GM23338 (cell line): ENCODE results near the gene TBC1D5. TPM values are rescaled to one million over a fixed set of nuclear protein-coding genes. Genes with fewer than 3 reads are reported as not detected.

Experiments used
- ATAC-seq: fragments of 200-7000 bp; cut with Tn5 transposase; 3 replicates; pipeline ENCODE4 v1.9.1; 2020
- DNase-seq: peaks from one replicate; pipeline ENCODE4 v3.0.0-alpha.2; 2015; ENCODE audit warnings: low spot score
- H2AFZ ChIP-seq: fragments of 200-600 bp; sonication (generic); 2 replicates; pipeline ENCODE4 v1.8.0; 2016; ENCODE audit warnings: antibody characterized with exemption, mild to moderate bottlenecking, moderate library complexity
- H3F3A ChIP-seq: fragments of 200-600 bp; sonication (generic); replicated peaks from 2 replicates; pipeline ENCODE4 v1.8.0; 2017; ENCODE audit warnings: antibody characterized with exemption, mixed run types, low read depth
- H3K27ac ChIP-seq: fragments of 200-600 bp; sonication (generic); 2 replicates; pipeline ENCODE4 v1.6.1; 2016; ENCODE audit warnings: low read depth
- H3K27me3 ChIP-seq: fragments of 200-600 bp; sonication (generic); 2 replicates; pipeline ENCODE4 v1.8.0; 2016; ENCODE audit warnings: mild to moderate bottlenecking, mixed run types, moderate library complexity; ENCODE audit not compliant: insufficient read depth
- H3K36me3 ChIP-seq: fragments of 200-600 bp; sonication (generic); 2 replicates; pipeline ENCODE4 v1.8.0; 2016; ENCODE audit warnings: mild to moderate bottlenecking; ENCODE audit not compliant: insufficient read depth
- H3K4me1 ChIP-seq: fragments of 200-600 bp; sonication (generic); 2 replicates; pipeline ENCODE4 v1.8.0; 2016; ENCODE audit warnings: mild to moderate bottlenecking, moderate library complexity; ENCODE audit not compliant: insufficient read depth
- H3K4me2 ChIP-seq: fragments of 200-600 bp; sonication (generic); 2 replicates; pipeline ENCODE4 v1.7.1; 2017; ENCODE audit warnings: mixed run types
- H3K4me3 ChIP-seq: fragments of 200-600 bp; sonication (generic); 2 replicates; pipeline ENCODE4 v1.6.1; 2016; ENCODE audit warnings: mixed run types
- H3K79me2 ChIP-seq: fragments of 200-600 bp; sonication (generic); replicated peaks from 2 replicates; pipeline ENCODE4 v1.8.0; 2017; ENCODE audit warnings: mild to moderate bottlenecking; ENCODE audit not compliant: insufficient read depth
- H3K9me2 ChIP-seq: fragments of 200-600 bp; sonication (generic); 2 replicates; pipeline ENCODE4 v1.8.0; 2017; ENCODE audit not compliant: insufficient read depth
- H4K20me1 ChIP-seq: fragments of 200-600 bp; sonication (generic); replicated peaks from 2 replicates; pipeline ENCODE4 v1.8.0; 2017; ENCODE audit warnings: mild to moderate bottlenecking; ENCODE audit not compliant: insufficient read depth
- H3K27ac Mint-ChIP-seq: 2 replicates; pipeline ENCODE4 v1.8.0; 2020; ENCODE audit warnings: inconsistent platforms, mild to moderate bottlenecking, moderate library complexity, mixed read lengths
- H3K27me3 Mint-ChIP-seq: 3 replicates; pipeline ENCODE4 v1.8.0; 2022; ENCODE audit warnings: low read depth, mild to moderate bottlenecking, moderate library complexity, mixed read lengths, inconsistent platforms; ENCODE audit not compliant: insufficient read depth, poor library complexity
- H3K36me3 Mint-ChIP-seq: 3 replicates; pipeline ENCODE4 v1.8.0; 2021; ENCODE audit warnings: low read depth, mild to moderate bottlenecking, inconsistent platforms, moderate library complexity, mixed read lengths
- H3K4me1 Mint-ChIP-seq: 3 replicates; pipeline ENCODE4 v1.8.0; 2020; ENCODE audit warnings: mild to moderate bottlenecking, inconsistent platforms, mixed read lengths
- H3K4me3 Mint-ChIP-seq: 3 replicates; pipeline ENCODE4 v1.8.0; 2021; ENCODE audit warnings: moderate library complexity, mild to moderate bottlenecking, inconsistent platforms, mixed read lengths
- H3K9me3 Mint-ChIP-seq: 3 replicates; pipeline ENCODE4 v1.8.0; 2020; ENCODE audit warnings: moderate library complexity, mild to moderate bottlenecking, inconsistent platforms, mixed read lengths
- CREB1 ChIP-seq: fragments of 250-450 bp; sonication (Bioruptor Pico); IDR thresholded peaks from 2 replicates; pipeline ENCODE4 v1.5.0; 2020; ENCODE audit warnings: low read depth, mild to moderate bottlenecking, moderate library complexity
- CTCF ChIP-seq, 2 experiments: fragments of 200-600 bp in 1 of 2; sonication (generic) in 1 of 2; conservative IDR thresholded peaks; 2 replicates each; pipeline versions ENCODE4 v1.5.1 to v1.6.1; 2016 to 2017; ENCODE audit warnings: antibody characterized with exemption in 2 of 2, low read depth in 2 of 2, mild to moderate bottlenecking in 2 of 2, moderate library complexity in 1 of 2
- ETS1 ChIP-seq: IDR thresholded peaks from 2 replicates; pipeline ENCODE4 v1.6.1; 2016; ENCODE audit warnings: antibody characterized with exemption
- EZH2 ChIP-seq: fragments of 200-600 bp; sonication (generic); IDR thresholded peaks from one replicate; pipeline ENCODE4 v1.8.0; 2017; ENCODE audit warnings: antibody characterized with exemption, mild to moderate bottlenecking, low read depth; ENCODE audit not compliant: unreplicated experiment
- EZH2phosphoT487 ChIP-seq: fragments of 200-600 bp; sonication (generic); IDR thresholded peaks from one replicate; pipeline ENCODE4 v1.8.1; 2018; ENCODE audit warnings: antibody characterized with exemption; ENCODE audit not compliant: unreplicated experiment
- JUNB ChIP-seq: IDR thresholded peaks from one replicate; pipeline ENCODE4 v1.6.1; 2016; ENCODE audit warnings: antibody characterized with exemption; ENCODE audit not compliant: unreplicated experiment
- NANOG ChIP-seq: IDR thresholded peaks from 2 replicates; pipeline ENCODE4 v1.6.1; 2016; ENCODE audit warnings: antibody characterized with exemption, borderline replicate concordance
- POLR2AphosphoS5 ChIP-seq: IDR thresholded peaks from 2 replicates; pipeline ENCODE4 v1.6.1; 2016; ENCODE audit warnings: antibody characterized with exemption, low read depth
- REST ChIP-seq: IDR thresholded peaks from one replicate; pipeline ENCODE4 v1.6.1; 2018; ENCODE audit warnings: antibody characterized with exemption; ENCODE audit not compliant: unreplicated experiment
- STAT1 ChIP-seq: IDR thresholded peaks from one replicate; pipeline ENCODE4 v1.6.1; 2016; ENCODE audit warnings: antibody characterized with exemption; ENCODE audit not compliant: unreplicated experiment
- ZNF114 ChIP-seq: fragments of 250-450 bp; sonication (Bioruptor Pico); IDR thresholded peaks from 2 replicates; pipeline ENCODE4 v1.5.0; 2020; ENCODE audit warnings: mild to moderate bottlenecking, moderate library complexity
- ZNF331 ChIP-seq: fragments of 250-450 bp; sonication (Bioruptor Pico); IDR thresholded peaks from 2 replicates; pipeline ENCODE4 v1.5.0; 2020; ENCODE audit warnings: low read depth, mild to moderate bottlenecking, moderate library complexity
- polyA plus RNA-seq: library from polyadenylated mRNA; unstranded; fragments of >200 nt; fragmentation: Nextera tagmentation; extraction: Ambion mirVana; gene quantifications from 2 replicates; pipeline ENCODE4 v1.2.1, GENCODE V29; 2016
- total RNA-seq: library from RNA; depleted of rRNA; stranded (reverse); fragments of >200 nt; shearing (Covaris generic); gene quantifications from 2 replicates; pipeline ENCODE4 v1.2.3, GENCODE V29; 2014

Gene TBC1D5
- total and polyA plus RNA-seq, 2 experiments from 2014 or later = 21.8 to 48.1 TPM

DNA sequence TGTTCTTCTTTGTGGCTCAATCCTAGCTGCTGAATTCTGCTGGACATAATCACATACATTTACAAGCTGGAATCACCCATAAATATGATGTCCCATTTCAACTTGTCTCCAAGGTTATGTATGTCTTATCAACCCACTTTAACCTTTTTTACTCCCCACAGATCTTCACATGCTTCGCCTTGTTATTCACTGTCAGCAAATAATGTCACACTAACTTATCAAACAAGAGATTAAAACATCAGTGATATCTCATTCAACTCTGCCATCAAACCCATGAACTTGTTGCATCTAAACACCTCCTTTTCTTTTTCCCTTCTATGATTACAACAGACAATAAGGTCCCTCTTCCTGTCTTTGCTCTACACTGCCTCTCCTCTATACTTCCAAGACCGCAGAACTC lies 240.7 kb downstream of the TBC1D5 start:
- H3F3A ChIP-seq = no peaks in the 10 kb centered on the region
- Mint-ChIP-seq H3K9me3 (no peaks in the 10 kb centered on the region), H3K36me3 (no peaks in the 10 kb centered on the region), H3K4me3 (no peak overlapping the region), H3K27ac (no peak overlapping the region), H3K27me3 (no peaks in the 10 kb centered on the region), H3K4me1 (no peaks in the 10 kb centered on the region; the same call in 2 of the 3 replicates)
- H3K27ac ChIP-seq = no peak overlapping the region
- H3K4me3 ChIP-seq = no peak overlapping the region
- no peaks in the 10 kb centered on the region for H4K20me1 ChIP-seq
- H3K9me2 ChIP-seq = no peaks in the 10 kb centered on the region
- H3K27me3 ChIP-seq = no peaks in the 10 kb centered on the region
- ATAC-seq = no peak
- TF ChIP-seq ETS1 = no peak
- TF ChIP-seq NANOG = no peak
- TF ChIP-seq REST = no peak
- TF ChIP-seq CTCF (conservative IDR thresholded peaks at IDR 0.05; ENCODE audit: low read depth in 2 of 2) = no peak
- TF ChIP-seq CREB1 (CRISPR knock-in tag) = no peak
- no peak for TF ChIP-seq ZNF331 (CRISPR knock-in tag)
- TF ChIP-seq JUNB = no peak
- no peak for TF ChIP-seq POLR2AphosphoS5
- TF ChIP-seq EZH2 = no peak
- no peak for TF ChIP-seq STAT1
- TF ChIP-seq EZH2phosphoT487 = no peak
- TF ChIP-seq ZNF114 (CRISPR knock-in tag) = no peak
- H2AFZ ChIP-seq = no peak overlapping the region
- H3K36me3 ChIP-seq = no peaks in the 10 kb centered on the region
- no peaks in the 10 kb centered on the region for H3K79me2 ChIP-seq
- no peak for DNase-seq
- no peak overlapping the region for H3K4me2 ChIP-seq
- no peaks in the 10 kb centered on the region; the same call in 1 of the 2 replicates for H3K4me1 ChIP-seq
